Activated CD8-positive, alpha-beta T cell treated with anti-CD3 and anti-CD28 coated beads for 36 hours (primary cell): ENCODE data around the gene NCAN. TPM values are rescaled to one million over a fixed set of nuclear protein-coding genes. Genes with fewer than 3 reads are reported as not detected.
"Not testable (repeated sequence)": the region's sequence is repeated elsewhere in the genome, so short reads cannot be mapped to it uniquely, and the experiment has no call there.

Experiments
- ATAC-seq: fragments of 200-7000 bp; cut with Tn5 transposase; one replicate; pipeline ENCODE4 v1.10.0; 2021; ENCODE audit warnings: mild to moderate bottlenecking, moderate library complexity
- CTCF ChIA-PET: fragments of 350-600 bp; sonication (Branson Sonifier 250); formaldehyde crosslinking; loops from one replicate; lab custom pipeline; 2021; ENCODE audit warnings: antibody characterized with exemption; lab: Charles Lee
- POLR2A ChIA-PET: fragments of 350-600 bp; sonication (Branson Sonifier 250); formaldehyde crosslinking; loops from one replicate; lab custom pipeline; 2021; ENCODE audit warnings: antibody characterized with exemption; lab: Charles Lee
- DNase-seq: peaks from one replicate; pipeline ENCODE4 v3.0.0-alpha.2; 2020
- H3K27ac Mint-ChIP-seq: one replicate; pipeline ENCODE4 v1.8.0; 2021; ENCODE audit warnings: mild to moderate bottlenecking, mixed read lengths
- H3K27me3 Mint-ChIP-seq: one replicate; pipeline ENCODE4 v1.8.0; 2021; ENCODE audit warnings: mixed read lengths
- H3K36me3 Mint-ChIP-seq: one replicate; pipeline ENCODE4 v1.8.0; 2021; ENCODE audit warnings: low read depth, mixed read lengths
- H3K4me1 Mint-ChIP-seq: one replicate; pipeline ENCODE4 v1.8.0; 2021; ENCODE audit warnings: low read depth, mixed read lengths
- H3K4me3 Mint-ChIP-seq: one replicate; pipeline ENCODE4 v1.8.0; 2021; ENCODE audit warnings: mild to moderate bottlenecking, moderate library complexity, mixed read lengths
- H3K9me3 Mint-ChIP-seq: one replicate; pipeline ENCODE4 v1.8.0; 2021; ENCODE audit warnings: mixed read lengths
- intact Hi-C: fragments of 100-400 bp; cut with micrococcal nuclease; formaldehyde crosslinking; loops from one replicate; pipeline ENCODE4 v1.10.0; 2022
- total RNA-seq, 2 experiments: library from RNA; stranded (reverse); gene quantifications; one replicate each; pipeline ENCODE4 v1.2.3, GENCODE V29; 2021
- TF ChIP-seq, protein P1 (sequence below): fragments of 200-600 bp; IDR thresholded peaks from one replicate; pipeline ENCODE4 v1.8.0; 2022; ENCODE audit warnings: antibody characterized with exemption, mild to moderate bottlenecking

Gene NCAN
- total RNA-seq, 2 experiments from 2014 or later: not detected

DNA sequence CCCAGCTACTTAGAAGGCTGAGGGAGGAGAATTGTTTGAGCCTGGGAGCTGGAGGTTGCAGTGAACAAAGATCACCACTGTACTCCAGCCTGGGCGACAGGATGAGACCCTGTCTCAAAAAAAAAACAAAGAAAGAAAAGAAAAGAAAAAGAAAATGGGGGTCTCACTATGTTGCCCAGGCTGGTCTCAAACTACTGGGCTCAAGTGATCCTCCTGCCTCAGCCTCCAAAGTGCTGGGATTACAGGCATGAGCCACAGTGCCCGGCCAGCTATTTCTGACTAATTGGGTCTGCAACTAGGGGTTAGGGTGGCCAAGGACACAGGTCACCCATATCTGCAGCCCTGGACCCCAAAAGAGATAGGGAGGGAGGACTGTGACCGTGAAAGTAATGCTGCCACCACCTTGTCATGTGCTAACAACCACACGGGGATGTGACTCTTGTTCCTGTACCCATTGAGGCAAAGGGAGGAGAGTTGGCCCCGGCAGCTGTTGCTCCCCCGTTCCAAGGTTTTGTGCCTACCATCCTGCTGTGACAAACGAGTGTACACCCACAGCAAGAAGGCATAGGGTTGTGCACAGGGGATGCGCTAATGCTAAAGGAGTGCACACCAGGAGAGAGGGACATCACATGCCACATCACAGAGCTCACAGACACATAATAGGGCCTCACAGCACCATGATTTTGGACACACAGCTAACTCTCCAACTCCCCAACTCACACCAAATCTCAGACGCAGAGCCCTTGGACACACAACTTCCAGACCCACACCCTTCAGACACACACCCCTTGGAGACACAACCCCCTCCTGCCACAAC, 42.3 kb upstream of the NCAN start:
- POLR2A ChIA-PET: interaction anchor here (1.0 to 1.1 kb wide), 2 partner anchors 11 to 611 kb away, joined by 3 to 6 read pairs; partner anchors contain the start of gene KXD1
- no peak overlapping the region for H3K4me3 Mint-ChIP-seq
- peaks cover 4% of the 10 kb centered on the region for H3K27me3 Mint-ChIP-seq
- CTCF ChIA-PET: interaction anchor here (0.7 to 1.0 kb wide), 3 partner anchors 24 to 27 kb away, joined by 3 to 4 read pairs (median 3); no protein-coding TSS in a partner anchor
- TF ChIP-seq, protein P1, sequence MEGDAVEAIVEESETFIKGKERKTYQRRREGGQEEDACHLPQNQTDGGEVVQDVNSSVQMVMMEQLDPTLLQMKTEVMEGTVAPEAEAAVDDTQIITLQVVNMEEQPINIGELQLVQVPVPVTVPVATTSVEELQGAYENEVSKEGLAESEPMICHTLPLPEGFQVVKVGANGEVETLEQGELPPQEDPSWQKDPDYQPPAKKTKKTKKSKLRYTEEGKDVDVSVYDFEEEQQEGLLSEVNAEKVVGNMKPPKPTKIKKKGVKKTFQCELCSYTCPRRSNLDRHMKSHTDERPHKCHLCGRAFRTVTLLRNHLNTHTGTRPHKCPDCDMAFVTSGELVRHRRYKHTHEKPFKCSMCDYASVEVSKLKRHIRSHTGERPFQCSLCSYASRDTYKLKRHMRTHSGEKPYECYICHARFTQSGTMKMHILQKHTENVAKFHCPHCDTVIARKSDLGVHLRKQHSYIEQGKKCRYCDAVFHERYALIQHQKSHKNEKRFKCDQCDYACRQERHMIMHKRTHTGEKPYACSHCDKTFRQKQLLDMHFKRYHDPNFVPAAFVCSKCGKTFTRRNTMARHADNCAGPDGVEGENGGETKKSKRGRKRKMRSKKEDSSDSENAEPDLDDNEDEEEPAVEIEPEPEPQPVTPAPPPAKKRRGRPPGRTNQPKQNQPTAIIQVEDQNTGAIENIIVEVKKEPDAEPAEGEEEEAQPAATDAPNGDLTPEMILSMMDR: no peak
- ATAC-seq (no peak), DNase-seq (no peak)
- H3K36me3 Mint-ChIP-seq: no peaks in the 10 kb centered on the region
- H3K4me1 Mint-ChIP-seq: peaks cover 12% of the 10 kb centered on the region
- intact Hi-C loops: no loop called here
- no peaks in the 10 kb centered on the region for H3K9me3 Mint-ChIP-seq
- no peak overlapping the region for H3K27ac Mint-ChIP-seq

DNA sequence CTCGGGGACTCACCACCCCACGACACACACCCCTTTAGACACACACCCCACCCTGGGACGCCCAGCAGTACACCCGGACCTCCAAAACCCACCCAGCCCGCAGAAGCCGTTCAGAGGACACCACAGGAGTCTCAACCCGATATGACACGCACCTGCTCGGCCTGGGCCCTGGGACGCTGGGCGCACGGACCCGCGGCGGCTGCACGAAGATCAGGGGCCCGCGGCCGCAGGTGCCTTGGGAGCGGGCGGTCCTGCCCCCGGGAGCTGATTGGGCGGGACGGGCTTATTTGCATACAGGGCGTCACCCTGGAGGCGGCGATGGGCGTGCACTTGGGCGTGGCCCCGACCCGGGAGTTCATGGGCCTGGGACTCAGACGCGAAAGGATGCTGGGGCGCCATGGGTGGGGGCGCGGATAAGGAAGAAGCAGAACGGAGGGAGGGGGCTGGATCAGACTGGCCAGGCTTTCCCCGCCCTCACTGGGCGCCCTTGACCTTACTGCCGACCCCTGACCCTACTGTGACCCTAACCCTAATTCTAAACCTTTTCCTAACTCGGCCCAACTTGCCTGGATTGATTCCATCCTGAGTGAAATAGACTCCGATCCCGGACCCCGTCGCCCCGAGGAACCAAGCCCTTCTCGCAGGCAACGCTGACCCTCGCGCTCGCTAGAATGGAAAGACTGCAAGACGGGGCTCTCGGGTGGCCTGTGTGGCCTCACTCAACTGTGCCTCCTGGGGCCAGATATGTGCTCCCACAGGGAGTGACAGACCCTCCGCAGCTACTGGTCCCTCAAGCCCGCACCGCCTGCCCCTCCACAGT, 41.5 kb upstream of the NCAN start, which contains the start of gene MEF2B:
Gene MEF2B, minus strand, starts transcription at position 211 of the 820 bp plus-strand sequence. CDS start 19,528 bp downstream, outside the sequence.
- CTCF ChIA-PET: interaction anchor here (1.0 kb wide), 1 partner anchor 24 kb away, joined by 3 read pairs; no protein-coding TSS in a partner anchor
- intact Hi-C loops: no loop called here
- peaks cover 4% of the 10 kb centered on the region for H3K27me3 Mint-ChIP-seq
- H3K36me3 Mint-ChIP-seq: no peaks in the 10 kb centered on the region
- no peaks in the 10 kb centered on the region for H3K9me3 Mint-ChIP-seq
- POLR2A ChIA-PET: interaction anchor here (1.0 to 1.1 kb wide), 2 partner anchors 12 to 612 kb away, joined by 3 to 6 read pairs; partner anchors contain the start of gene KXD1
- H3K27ac Mint-ChIP-seq: no peak within 1 kb of the TSS
- ATAC-seq (peak; percentile 93), DNase-seq (peak; percentile 87)
- no peak within 1 kb of the TSS for H3K4me3 Mint-ChIP-seq
- peaks cover 12% of the 10 kb centered on the region for H3K4me1 Mint-ChIP-seq
- TF ChIP-seq, protein P1: no peak

DNA sequence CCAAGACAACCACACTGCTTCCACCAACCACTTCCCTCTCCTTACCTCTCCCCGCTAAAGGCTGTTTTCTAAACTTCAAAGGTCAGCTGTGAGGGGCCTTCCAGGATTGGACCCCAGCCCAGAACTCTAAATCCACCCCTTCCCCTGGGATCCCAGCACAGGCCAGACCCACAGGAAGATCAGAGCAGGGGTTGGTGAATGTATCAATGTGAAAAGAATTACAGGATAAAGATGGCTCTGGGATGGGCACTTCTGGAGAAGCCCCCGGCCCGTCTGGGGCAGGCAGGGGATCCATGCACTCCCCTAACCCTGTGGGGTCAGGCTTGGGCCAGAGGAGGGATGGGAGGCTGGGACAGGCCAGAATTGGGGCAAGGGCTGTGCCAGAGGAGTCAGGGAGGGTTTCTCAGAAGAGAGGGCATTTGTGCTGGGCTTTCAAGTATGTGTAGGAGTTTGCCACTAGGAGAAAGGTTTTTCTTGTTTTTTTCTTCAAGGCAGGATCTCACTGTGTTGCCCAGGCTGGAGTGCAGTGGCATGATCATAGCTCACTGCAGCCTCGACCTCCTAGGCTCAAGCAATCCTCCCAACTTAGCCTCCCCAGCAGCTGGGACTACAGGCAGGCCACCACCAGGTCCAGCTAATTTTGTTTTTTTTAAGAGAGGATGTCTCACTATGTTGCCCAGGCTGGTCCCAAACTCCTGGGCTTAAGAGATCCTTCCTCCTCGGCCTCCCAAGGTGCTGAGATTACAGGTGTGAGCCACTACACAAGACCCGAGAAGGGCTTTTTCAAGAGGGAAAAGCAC, 40.7 kb upstream of the NCAN start:
- Mint-ChIP-seq H3K4me1 (peaks cover 12% of the 10 kb centered on the region), H3K4me3 (no peak overlapping the region), H3K27me3 (peaks cover 4% of the 10 kb centered on the region), H3K36me3 (no peaks in the 10 kb centered on the region), H3K27ac (no peak overlapping the region), H3K9me3 (no peaks in the 10 kb centered on the region)
- intact Hi-C loops: no loop called here
- no peak for ATAC-seq
- ChIA-PET CTCF (no interaction called here), POLR2A (no interaction called here)
- no peak for DNase-seq
- TF ChIP-seq, protein P1: no peak

DNA sequence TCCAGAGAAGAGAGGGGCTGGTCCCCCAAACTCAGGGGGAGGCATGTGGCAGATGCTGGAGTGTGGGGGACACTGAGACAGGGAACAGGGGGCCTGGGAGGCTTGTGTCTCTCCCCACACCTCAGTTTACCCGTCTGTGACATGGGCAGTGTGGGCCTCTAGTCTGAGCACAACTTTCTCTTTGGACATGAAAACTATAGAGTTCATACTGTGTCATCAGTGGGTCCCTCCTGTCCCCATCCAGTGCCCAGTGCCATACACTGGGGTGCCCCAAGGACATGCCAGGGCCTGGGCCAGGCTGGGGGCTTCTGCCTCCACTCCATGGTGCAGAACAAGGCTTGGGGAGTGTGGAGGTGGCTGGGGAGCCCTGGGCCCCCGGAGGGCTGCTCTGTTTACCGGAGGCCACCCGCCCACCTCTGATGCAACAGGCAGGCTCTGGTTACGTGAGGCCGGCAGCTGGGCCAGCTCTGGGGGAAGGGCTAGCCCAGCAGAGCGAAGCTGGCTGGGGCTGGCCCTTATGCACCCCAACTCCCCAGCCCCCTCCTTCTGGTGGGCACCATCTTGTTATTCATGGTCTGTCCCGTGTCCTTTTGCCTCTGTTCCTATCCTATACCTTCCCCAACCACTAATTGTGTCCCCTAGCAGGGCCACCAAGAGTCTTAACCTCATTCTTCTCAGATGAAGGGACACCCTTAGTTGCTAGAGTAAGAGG, 39.8 kb upstream of the NCAN start:
- no peak for DNase-seq
- intact Hi-C loops: no loop called here
- ChIA-PET CTCF (interaction anchor here (5.7 kb wide), 1 partner anchor 25 kb away, joined by 49 read pairs; no protein-coding TSS in a partner anchor), POLR2A (no interaction called here)
- no peaks in the 10 kb centered on the region for H3K36me3 Mint-ChIP-seq
- no peak overlapping the region for H3K27ac Mint-ChIP-seq
- TF ChIP-seq, protein P1: no peak
- H3K9me3 Mint-ChIP-seq: no peaks in the 10 kb centered on the region
- H3K4me1 Mint-ChIP-seq: peaks cover 12% of the 10 kb centered on the region
- no peak overlapping the region for H3K4me3 Mint-ChIP-seq
- no peak for ATAC-seq
- H3K27me3 Mint-ChIP-seq: peaks cover 4% of the 10 kb centered on the region

DNA sequence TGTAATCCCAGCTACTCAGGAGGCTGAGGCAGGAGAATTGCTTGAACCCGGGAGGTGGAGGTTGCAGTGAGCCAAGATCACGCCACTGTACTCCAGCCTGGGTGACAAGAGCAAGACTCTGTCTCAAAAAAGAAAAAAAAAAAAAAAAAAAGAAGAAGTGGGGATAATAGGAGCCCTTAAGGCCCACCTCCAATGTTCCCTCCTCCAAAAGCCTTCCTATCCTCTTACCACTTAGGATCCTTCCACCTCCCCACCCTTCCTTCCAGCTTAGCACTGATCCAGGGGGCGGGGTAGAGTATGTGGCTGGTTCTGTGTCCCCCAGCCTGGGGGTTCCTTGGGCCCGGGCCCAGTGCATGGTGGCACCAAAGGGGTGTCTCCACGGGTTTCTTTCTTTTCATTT, 38.5 kb upstream of the NCAN start:
- H3K4me1 Mint-ChIP-seq: peaks cover 12% of the 10 kb centered on the region
- H3K27me3 Mint-ChIP-seq, POLR2A ChIA-PET, H3K4me3 Mint-ChIP-seq, DNase-seq, intact Hi-C loops, H3K9me3 Mint-ChIP-seq, H3K36me3 Mint-ChIP-seq, ATAC-seq, H3K27ac Mint-ChIP-seq: not testable (repeated sequence)
- CTCF ChIA-PET: interaction anchor here (0.6 to 5.7 kb wide), 5 partner anchors 13 to 30 kb away, joined by 3 to 49 read pairs (median 18); partner anchors contain the start of genes BORCS8 and RFXANK
